Nephron progenitor cell (in vitro differentiated cells): Measurements from ENCODE around the gene LAIR1.

Experiments used
- DNase-seq: peaks from one replicate; pipeline ENCODE4 v3.0.0; 2021
- H3K27ac Mint-ChIP-seq: 2 replicates; pipeline ENCODE4 v1.8.0; 2021; ENCODE audit warnings: mild to moderate bottlenecking, moderate library complexity, mixed read lengths
- H3K27me3 Mint-ChIP-seq: 2 replicates; pipeline ENCODE4 v1.8.0; 2021; ENCODE audit warnings: mild to moderate bottlenecking, low read depth, mixed read lengths; ENCODE audit not compliant: poor library complexity
- H3K36me3 Mint-ChIP-seq: 2 replicates; pipeline ENCODE4 v1.8.0; 2021; ENCODE audit warnings: low read depth, mixed read lengths
- H3K4me1 Mint-ChIP-seq: 2 replicates; pipeline ENCODE4 v1.8.0; 2021; ENCODE audit warnings: mixed read lengths
- H3K4me3 Mint-ChIP-seq: 2 replicates; pipeline ENCODE4 v1.8.0; 2021; ENCODE audit warnings: mild to moderate bottlenecking, moderate library complexity, mixed read lengths
- H3K9me3 Mint-ChIP-seq: 2 replicates; pipeline ENCODE4 v1.8.0; 2021; ENCODE audit warnings: mild to moderate bottlenecking, moderate library complexity, mixed read lengths
- TF ChIP-seq, protein P1 (sequence below): fragments of 200-600 bp; sonication (generic); IDR thresholded peaks from 2 replicates; pipeline ENCODE4 v1.5.0; 2021; ENCODE audit warnings: antibody characterized with exemption

LAIR1 gene

DNA sequence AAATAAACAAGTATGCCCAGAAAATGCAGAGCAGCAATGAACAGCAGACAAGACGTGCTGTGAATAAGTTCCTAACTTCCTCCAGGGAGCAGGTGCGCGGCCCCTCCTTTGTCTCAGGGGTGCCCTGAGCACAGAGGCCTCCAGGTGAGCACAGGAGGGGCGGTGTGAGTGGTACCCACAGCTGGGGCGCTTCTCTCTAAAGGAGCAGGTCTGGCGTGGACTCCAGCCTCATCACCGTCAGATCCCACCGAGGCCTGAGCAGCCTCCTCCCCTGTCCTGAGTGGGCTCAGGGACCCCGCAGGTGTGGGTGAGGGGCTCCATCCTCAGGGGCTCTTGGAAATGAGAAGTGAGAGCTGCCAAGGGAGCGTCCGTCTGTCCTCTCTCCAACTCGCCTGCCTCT is 54.9 kb downstream of the LAIR1 start:
- no peak overlapping the region for H3K27ac Mint-ChIP-seq
- TF ChIP-seq, protein P1, sequence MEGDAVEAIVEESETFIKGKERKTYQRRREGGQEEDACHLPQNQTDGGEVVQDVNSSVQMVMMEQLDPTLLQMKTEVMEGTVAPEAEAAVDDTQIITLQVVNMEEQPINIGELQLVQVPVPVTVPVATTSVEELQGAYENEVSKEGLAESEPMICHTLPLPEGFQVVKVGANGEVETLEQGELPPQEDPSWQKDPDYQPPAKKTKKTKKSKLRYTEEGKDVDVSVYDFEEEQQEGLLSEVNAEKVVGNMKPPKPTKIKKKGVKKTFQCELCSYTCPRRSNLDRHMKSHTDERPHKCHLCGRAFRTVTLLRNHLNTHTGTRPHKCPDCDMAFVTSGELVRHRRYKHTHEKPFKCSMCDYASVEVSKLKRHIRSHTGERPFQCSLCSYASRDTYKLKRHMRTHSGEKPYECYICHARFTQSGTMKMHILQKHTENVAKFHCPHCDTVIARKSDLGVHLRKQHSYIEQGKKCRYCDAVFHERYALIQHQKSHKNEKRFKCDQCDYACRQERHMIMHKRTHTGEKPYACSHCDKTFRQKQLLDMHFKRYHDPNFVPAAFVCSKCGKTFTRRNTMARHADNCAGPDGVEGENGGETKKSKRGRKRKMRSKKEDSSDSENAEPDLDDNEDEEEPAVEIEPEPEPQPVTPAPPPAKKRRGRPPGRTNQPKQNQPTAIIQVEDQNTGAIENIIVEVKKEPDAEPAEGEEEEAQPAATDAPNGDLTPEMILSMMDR, result no peak
- H3K9me3 Mint-ChIP-seq, result peaks cover 55% of the 10 kb centered on the region
- H3K4me1 Mint-ChIP-seq, result no peaks in the 10 kb centered on the region
- H3K27me3 Mint-ChIP-seq, result peaks cover 15% of the 10 kb centered on the region
- H3K36me3 Mint-ChIP-seq, result no peaks in the 10 kb centered on the region
- no peak for DNase-seq
- H3K4me3 Mint-ChIP-seq, result no peak overlapping the region

DNA sequence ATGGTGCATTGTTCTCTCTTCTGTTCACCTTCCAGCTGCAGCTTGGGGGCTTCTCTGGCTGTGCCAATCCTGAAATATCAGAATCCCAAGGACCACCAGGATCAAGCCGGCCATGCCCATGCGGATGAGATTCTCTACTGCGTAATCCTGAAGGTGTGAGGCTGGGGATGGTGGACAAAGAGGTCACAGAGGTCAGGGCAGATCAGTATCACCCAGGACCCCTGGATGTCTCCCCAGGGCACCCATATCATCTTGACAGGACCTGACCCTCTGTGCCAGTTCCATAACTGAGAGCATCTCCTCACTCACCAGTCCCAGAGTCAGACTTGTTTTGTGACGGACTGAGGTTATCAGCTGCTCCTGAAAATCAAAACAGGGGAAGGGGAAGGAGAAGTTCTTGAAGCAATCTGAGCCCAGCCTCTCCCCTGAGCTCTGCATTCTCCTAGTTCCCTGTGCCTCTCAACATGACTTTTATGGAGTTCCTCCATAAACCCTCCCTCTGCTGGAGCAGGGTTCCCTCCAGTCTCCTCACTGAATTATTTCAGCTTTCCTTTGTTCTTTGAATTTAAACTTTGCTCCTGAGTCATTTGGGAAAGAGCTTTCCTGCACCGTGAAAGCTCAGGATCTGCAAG is 57.2 kb downstream of the LAIR1 start:
- TF ChIP-seq, protein P1, result no peak

DNA sequence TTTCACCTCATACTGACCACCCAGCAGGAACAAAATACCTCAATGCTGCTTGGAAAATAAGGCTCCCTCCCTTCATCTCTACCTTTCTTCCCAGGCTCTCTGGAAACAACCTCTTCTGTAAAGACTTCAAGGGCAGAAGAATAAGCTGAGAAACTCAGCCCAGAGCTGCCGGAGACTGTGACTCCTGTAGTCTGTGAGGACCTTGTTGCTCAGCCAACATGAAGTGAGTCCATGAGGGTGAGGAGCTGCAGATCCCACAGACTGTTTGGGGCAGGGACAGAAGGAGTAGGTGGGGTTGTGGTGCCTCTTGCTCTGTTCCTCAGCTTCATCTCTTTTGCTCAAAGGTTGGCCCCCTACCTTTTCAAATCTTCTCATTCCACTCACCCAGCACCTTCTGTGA is 59.6 kb downstream of the LAIR1 start:
- TF ChIP-seq, protein P1, result no peak
- no peaks in the 10 kb centered on the region for H3K4me1 Mint-ChIP-seq

More for the DNA sequence above, 57.2 kb downstream of the LAIR1 start:
- Mint-ChIP-seq H3K27me3 (peaks cover 17% of the 10 kb centered on the region), H3K27ac (no peak overlapping the region), H3K4me1 (no peaks in the 10 kb centered on the region), H3K9me3 (peaks cover 49% of the 10 kb centered on the region), H3K4me3 (no peak overlapping the region), H3K36me3 (no peaks in the 10 kb centered on the region)
- no peak for DNase-seq

DNA sequence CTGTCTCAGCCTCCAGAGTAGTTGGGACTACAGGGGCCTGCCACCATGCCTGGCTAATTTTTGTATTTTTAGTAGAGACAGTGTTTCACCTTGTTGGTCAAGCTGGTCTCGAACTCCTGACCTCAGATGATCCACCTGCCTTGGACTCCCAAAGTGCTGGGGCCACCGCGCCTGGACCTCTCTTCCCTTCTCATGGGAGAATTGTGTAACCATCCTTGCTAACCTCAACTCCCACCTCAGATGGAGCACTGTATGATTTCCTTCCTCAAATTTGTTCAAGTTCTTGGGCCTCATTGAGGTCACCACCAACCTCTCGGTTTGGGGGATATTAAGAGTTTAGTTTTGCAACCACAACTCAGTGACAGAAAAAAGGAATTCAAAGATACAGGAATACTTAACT is 62.5 kb downstream of the LAIR1 start:
- H3K27ac Mint-ChIP-seq, result no peak overlapping the region
- TF ChIP-seq, protein P1, result no peak
- H3K27me3 Mint-ChIP-seq, result peaks cover 34% of the 10 kb centered on the region
- H3K4me3 Mint-ChIP-seq, result no peak overlapping the region
- no peaks in the 10 kb centered on the region for H3K4me1 Mint-ChIP-seq
- peaks cover 48% of the 10 kb centered on the region for H3K9me3 Mint-ChIP-seq
- H3K36me3 Mint-ChIP-seq, result no peaks in the 10 kb centered on the region
- no peak for DNase-seq

More for the DNA sequence above, 59.6 kb downstream of the LAIR1 start:
- Mint-ChIP-seq H3K27me3 (peaks cover 23% of the 10 kb centered on the region), H3K4me3 (no peak overlapping the region), H3K9me3 (peaks cover 47% of the 10 kb centered on the region), H3K27ac (no peak overlapping the region), H3K36me3 (no peaks in the 10 kb centered on the region)
- DNase-seq, result no peak
